ENCODE measurements around the gene PERM1. TPM values are rescaled to one million over a fixed set of nuclear protein-coding genes. Genes with fewer than 3 reads are reported as not detected.
A peak's percentile ranks its signal among the peaks of the same experiment; 100 is the strongest.

The PERM1 gene
- total and polyA plus RNA-seq, 2 of the 13 experiments (the other 11 are each of a cell fraction or from before 2014, with no cell fraction given) = 0.04 to 0.29 TPM

GRCh38 chr1:975896-976683, 5.8 kb downstream of the PERM1 start (continued):
- TF ChIP-seq PBX3 (CRISPR knock-in tag; IDR thresholded peaks at IDR 0.05; ENCODE audit: borderline replicate concordance) (no peak), SNAI1 (CRISPR knock-in tag; IDR thresholded peaks at IDR 0.05; ENCODE audit: borderline replicate concordance) (no peak), FOSL2 (CRISPR knock-in tag; IDR thresholded peaks at IDR 0.05) (0 out of 2 replicates have a peak, but pooled peaks have one; percentile 18), HOXA3 (CRISPR knock-in tag; IDR thresholded peaks at IDR 0.05) (0 out of 2 replicates have a peak, but pooled peaks have one; percentile 29), ZNF232 (CRISPR knock-in tag; IDR thresholded peaks at IDR 0.05; ENCODE audit: borderline replicate concordance) (no peak), DRAP1 (CRISPR knock-in tag; IDR thresholded peaks at IDR 0.05) (peak; percentile 32; the same call in 1 of the 2 replicates), ZNF784 (CRISPR knock-in tag; IDR thresholded peaks at IDR 0.05; ENCODE audit: borderline replicate concordance) (no peak), FIP1L1 (IDR thresholded peaks at IDR 0.05; ENCODE audit: borderline replicate concordance, insufficient read depth, low read depth, low read length) (no peak), ZBTB7B (CRISPR knock-in tag; IDR thresholded peaks at IDR 0.05) (peak; percentile 18; the same call in 1 of the 2 replicates), PAX8 (CRISPR knock-in tag; IDR thresholded peaks at IDR 0.05; ENCODE audit: borderline replicate concordance) (no peak), ZNF335 (CRISPR knock-in tag; IDR thresholded peaks at IDR 0.05) (0 out of 2 replicates have a peak, but pooled peaks have one; percentile 34), FOXC1 (CRISPR knock-in tag; IDR thresholded peaks at IDR 0.05; ENCODE audit: borderline replicate concordance) (no peak), ZNF670 (CRISPR knock-in tag; IDR thresholded peaks at IDR 0.05; ENCODE audit: borderline replicate concordance) (no peak), ZNF616 (CRISPR knock-in tag; IDR thresholded peaks at IDR 0.05; ENCODE audit: low read depth) (no peak), MTA1 (CRISPR knock-in tag; IDR thresholded peaks at IDR 0.05; ENCODE audit: borderline replicate concordance) (peak; percentile 76; the same call in 1 of the 2 replicates), ZNF546 (CRISPR knock-in tag; conservative IDR thresholded peaks at IDR 0.05) (no peak), ZNF318 (CRISPR knock-in tag; IDR thresholded peaks at IDR 0.05) (no peak), SIN3B (IDR thresholded peaks at IDR 0.05; ENCODE audit: low read length) (no peak)
